Measurements from ENCODE around the gene CXCR6.

CXCR6 gene

DNA sequence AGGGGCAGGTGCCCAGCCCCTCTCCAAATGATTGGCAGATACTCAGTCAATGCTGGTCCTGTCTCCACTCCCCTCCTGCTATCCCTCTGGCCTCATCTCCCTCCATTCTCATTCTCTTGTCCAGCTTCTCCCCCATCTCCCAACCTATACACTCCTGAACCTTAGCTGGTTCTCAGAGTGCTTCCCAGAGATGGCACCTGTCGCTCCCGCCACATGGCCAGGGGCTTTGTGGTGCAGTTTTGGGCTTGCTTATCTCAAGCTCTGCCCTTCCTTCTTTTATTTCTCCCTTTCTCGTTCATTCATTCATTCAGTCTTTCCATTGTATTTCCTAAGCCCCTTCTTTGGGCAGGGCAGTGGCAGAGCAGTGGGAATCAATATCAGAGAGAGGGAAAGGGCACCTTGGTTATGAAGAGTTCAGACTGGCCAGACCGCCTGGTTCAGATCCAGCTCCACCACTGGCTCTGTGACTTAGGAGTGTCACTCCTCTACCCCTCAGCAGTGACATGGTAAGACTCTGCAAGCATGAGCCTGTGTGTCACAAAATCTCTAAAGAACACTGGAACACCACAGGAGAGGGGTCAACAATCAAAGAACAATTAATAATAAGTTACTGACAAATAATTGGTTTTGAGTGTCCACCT lies 20.2 kb upstream of the CXCR6 start:
- no peak for FAIRE-seq

GRCh38 chr3:45923755-45924154 lies 19.5 kb upstream of the CXCR6 start:
- FAIRE-seq, result no peak

DNA sequence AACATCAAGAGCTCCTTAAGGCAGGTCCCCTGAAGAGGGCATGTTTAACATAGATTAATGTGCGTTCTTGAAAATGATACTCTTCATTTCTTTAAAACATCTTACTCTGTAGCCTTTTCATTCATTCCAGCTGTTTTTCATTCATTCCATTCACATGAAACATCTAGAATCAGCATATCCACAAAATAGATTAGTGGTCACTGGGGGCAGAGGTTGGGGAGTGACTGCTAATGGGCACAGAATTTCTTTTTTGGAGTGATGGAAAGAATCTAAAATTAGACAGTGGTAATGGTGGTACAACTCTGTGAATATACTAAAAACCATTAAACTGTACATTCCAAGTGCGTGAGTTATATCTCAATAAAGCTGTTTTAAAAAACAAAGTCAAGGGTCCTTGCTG lies 15.4 kb upstream of the CXCR6 start:
- FAIRE-seq, result no peak

DNA sequence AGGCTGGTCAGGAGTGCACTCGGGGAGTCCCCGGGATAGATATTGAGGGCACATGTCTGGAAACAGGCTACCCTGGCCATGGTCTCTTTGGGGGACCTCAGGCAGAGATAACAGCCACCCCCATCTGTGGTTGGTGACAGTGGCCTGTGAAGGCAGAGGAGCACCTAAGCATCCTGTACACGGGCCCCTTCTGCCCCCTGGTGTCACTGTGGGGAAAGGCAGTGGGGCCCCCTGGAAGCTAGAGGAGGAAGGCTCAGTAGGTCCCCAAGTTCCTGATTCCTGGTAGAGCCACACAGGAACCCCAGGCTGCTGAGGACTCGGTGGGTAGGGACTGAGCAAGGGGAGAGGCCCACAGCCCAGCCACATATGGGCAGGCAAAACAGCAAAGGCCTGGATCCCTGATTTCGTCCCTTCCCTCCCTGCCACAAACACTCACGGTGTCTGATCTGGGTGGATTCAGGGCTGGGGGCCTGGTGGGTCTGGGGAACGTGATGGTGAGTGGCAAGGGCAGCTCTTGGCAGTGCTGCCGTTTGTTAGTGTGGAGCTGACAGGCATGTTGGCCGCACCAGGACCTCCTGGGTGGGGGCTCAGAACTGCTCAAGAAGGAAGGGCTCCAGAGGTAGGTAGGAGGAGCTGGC lies 14.1 kb upstream of the CXCR6 start:
- FAIRE-seq, result no peak

DNA sequence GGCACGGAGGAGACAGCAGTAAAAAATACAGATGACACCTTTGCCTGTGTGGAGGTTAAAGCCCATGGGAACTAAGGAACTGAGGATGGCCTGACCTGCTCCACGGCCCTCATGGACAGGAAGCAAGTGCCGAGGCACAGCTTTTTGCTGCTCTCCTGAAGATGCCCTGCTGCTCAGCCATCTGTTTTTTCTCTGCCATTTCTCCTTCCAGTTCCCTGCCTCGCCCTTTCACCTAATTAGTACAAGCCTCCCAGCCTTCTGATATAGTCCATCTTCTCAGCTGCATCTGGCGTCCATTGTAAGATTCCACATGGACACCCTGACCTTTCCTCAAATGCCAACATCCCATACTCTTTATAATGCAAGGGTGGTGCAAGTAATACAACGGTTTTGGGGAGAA lies 11.8 kb upstream of the CXCR6 start:
- no peak for FAIRE-seq

DNA sequence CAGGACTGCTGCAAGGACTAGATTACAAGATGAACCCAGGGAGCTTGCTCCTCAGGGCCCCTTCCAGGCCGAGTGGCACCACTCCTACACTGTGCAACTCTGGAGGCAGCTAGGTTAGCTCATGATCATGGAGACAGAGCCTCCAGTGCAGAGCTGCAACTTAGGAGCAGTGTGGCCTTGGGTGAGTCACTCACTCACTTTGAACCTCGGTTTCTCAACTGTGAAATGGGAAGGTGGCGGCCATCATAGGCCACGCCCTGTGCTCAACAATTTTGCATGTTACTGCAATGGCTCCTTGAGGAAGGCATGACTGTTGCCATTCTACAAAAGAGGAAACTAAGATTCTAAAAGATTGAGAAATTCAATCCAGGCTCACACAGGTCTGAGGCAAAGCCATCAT lies 11.2 kb upstream of the CXCR6 start:
- no peak for FAIRE-seq

GRCh38 chr3:45933591-45933990 lies 9.7 kb upstream of the CXCR6 start:
- peak; percentile 89 for FAIRE-seq

DNA sequence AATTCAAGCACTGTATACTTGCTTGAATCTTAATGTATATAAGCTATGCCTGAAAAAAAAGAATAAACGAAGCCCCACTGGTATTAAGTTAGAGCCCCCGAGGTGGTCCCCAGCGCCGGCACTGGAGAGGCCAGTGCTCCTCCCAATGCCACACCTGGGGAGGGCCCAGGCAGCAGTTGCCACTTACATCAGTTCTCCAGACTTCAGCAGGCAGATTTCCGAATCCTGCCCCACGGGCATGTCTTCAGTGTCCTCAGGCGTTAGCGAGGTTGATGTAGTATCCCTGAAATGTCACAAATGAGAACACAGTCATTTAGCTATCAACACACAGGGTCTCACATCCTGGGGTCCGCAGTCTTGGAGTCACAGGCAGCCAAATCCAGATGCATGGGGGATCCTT lies 7.0 kb upstream of the CXCR6 start:
- no peak for FAIRE-seq

DNA sequence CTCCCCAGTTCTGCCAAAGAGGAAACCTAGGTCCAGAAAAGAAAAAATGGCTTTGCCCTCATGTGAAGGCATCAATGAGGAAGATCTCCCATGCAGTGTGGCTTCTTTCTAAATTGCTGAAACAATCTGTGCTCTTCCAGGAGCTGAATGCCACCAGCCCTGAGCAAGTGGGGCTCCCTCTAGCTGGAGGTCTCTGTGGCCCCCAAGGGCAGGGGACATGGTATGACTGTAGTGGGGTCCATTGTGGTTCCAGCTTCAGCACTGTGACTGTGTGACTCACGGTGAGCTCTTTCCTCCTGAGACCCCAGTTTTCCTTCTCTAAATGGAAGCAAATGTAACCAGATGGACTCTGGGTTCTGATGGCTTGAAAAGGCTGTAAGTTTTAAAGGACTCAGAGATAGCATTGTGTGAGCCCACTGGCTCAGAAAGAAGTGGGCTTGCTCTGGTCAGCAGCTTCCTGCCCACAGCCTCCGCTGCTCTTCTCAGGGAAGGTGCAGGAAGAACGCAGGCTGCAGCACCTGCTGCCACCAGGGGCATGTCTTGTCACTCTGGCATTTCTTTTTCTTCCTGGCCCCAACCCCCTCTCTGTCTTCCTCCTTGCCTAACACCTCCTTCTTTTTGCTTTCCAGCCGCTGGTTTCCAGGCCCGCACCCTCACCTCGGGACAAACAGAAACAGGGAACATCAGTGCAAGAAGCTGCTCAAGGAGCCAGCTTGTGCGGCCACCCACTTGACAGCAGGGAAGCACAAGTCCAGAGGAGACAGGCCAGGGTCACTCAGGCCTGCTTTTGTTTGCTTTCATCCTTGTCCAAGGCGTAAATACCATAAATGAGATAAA lies 5.8 kb upstream of the CXCR6 start:
- FAIRE-seq, result no peak

DNA sequence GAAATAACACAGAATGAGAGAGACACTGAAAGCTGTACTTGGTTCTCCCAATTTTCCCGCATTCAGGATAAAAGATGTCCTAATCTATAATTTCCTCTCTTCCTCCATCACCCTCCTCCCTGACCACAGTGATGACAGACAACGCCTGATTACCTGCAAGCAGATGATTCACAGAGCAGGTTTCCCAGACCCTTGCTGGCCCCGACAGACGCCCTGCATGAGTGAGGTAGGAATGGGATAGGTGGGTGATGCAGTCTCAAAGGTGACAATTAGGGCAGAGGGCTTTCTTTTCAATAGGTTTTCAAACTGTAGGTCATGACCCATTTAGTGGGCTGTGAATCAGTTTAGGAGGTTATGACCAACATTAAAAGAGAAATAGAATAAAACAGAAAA lies 5.2 kb upstream of the CXCR6 start:
- FAIRE-seq, result no peak

DNA sequence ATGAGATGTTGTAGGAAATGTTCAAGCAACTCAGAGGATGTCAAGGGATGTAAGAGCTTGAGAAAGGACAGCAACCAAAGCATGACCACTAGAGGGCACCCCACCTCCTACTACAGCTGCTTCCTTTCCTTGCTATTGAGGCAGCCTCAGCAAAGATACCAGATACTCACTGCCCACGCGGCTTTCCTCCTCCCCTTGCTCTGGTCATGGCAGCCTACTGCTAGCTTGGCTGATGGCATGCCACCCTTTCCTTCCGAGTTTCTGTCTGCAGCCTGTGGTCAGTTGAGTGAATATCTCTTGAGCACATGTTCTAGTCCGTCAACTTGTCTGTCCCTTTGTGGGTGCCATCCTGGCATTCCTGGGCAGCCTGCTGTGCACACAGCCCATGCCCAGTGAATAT lies 4.4 kb upstream of the CXCR6 start:
- FAIRE-seq, result peak; percentile 81

GRCh38 chr3:45939341-45939771 lies 3.9 kb upstream of the CXCR6 start:
- no peak for FAIRE-seq

- FAIRE-seq, result no peak
Observed at GRCh38 chr3:45940004-45940780, 3.1 kb upstream of the CXCR6 start.

- FAIRE-seq, result no peak
Observed at GRCh38 chr3:45940781-45941365, 2.4 kb upstream of the CXCR6 start.

DNA sequence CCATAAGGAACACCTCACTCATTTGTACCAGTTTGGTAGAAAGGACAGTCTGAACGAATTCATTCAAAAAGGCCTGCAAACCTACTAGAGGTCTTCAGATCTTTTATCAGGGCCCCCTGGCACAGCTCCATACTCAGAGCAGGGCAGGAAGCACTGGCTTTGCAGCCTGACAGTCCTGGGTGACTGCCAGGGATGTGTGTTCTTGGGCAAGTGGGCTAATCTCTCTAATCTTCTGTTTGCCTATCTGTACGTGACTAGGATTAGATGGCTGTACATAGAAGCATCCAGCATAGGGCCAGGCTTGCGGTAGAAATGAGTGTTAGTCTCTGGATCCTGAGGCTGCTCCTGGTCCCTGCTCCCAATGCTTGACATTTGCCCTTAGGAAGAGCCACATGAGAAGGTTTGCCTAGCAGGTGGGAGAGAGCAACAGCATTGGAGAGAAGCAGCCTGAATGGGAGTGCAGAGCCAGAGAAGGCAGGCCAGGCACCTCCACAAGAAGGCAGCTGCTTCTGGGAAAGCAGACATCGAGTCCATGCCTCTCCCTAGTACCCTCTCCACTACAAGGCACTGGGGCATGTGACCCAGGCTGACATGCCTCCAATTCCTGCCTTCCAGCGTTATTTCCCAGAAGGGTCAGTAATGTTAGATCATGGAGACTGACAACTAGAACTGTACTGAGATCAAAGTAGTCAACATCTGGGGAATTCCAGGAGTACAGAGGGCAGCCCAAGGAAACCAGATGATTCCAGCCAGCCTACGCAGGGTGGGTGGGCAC lies 1.0 kb upstream of the CXCR6 start:
- no peak for FAIRE-seq

- FAIRE-seq, result no peak
Observed at GRCh38 chr3:45944830-45945620, 1.8 kb downstream of the CXCR6 start.

DNA sequence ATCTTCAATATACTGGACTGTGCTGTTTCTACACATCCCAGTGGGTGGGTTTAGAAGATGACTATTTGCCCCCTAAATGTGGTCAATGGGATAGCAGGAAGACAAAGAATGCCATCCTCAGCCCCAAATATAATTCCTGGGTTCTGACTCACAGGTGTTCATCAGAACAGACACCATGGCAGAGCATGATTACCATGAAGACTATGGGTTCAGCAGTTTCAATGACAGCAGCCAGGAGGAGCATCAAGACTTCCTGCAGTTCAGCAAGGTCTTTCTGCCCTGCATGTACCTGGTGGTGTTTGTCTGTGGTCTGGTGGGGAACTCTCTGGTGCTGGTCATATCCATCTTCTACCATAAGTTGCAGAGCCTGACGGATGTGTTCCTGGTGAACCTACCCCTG lies 3.0 kb downstream of the CXCR6 start:
- no peak for FAIRE-seq

GRCh38 chr3:45946875-45947274 lies 3.6 kb downstream of the CXCR6 start:
- no peak for FAIRE-seq

DNA sequence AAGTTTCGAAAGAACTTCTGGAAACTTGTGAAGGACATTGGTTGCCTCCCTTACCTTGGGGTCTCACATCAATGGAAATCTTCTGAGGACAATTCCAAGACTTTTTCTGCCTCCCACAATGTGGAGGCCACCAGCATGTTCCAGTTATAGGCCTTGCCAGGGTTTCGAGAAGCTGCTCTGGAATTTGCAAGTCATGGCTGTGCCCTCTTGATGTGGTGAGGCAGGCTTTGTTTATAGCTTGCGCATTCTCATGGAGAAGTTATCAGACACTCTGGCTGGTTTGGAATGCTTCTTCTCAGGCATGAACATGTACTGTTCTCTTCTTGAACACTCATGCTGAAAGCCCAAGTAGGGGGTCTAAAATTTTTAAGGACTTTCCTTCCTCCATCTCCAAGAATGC lies 4.1 kb downstream of the CXCR6 start:
- no peak for FAIRE-seq

- peak; percentile 96 for FAIRE-seq
Observed at GRCh38 chr3:45948311-45948781, 5.1 kb downstream of the CXCR6 start.

DNA sequence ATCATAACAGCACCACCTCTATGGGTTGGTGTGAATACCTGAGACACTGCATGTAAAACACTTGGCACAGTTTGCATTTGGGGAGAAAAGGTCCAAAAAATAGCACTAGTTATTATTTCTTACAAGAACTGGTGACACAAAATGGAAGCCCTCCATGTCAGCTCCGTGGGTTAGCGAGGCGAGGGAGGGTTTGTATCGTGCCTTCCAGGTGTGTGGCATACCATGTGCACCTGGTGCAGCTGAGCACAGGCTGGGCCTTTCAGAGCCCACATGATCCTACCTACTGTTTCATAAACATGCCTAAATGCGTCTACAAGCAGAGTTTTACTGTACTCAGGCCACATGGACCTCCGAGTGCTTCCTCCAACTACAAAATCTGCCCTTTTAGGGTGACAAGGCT lies 5.6 kb downstream of the CXCR6 start:
- FAIRE-seq, result no peak
